ENCODE results near the gene RALGAPA2. TPM values are rescaled to one million over a fixed set of nuclear protein-coding genes. Genes with fewer than 3 reads are reported as not detected.

RALGAPA2 gene
- polyA plus RNA-seq, 1 of the 3 experiments (the other 2 are of a cell fraction) = 1.0 TPM

GRCh38 chr20:20736303-20736702 is 23.9 kb upstream of the RALGAPA2 start:
- H3F3A ChIP-seq (replicated peaks; ENCODE audit: insufficient read depth) = no peaks in the 10 kb centered on the region
- H3K27me3 ChIP-seq (ENCODE audit: insufficient read depth) = peaks cover 13% of the 10 kb centered on the region; the same call in 1 of the 2 replicates
- H3K27ac ChIP-seq (ENCODE audit: low read depth in 2 of 2, low read length in 1 of 2) = no peak overlapping the region
- no peaks in the 10 kb centered on the region for H3K9me3 ChIP-seq
- POLR2A ChIA-PET = no interaction called here
- H3K79me2 ChIP-seq (ENCODE audit: insufficient read depth) = no peaks in the 10 kb centered on the region
- CTCF ChIA-PET = interaction anchor here (0.9 kb wide), 1 partner anchor 89 kb away, joined by 3 read pairs; no protein-coding TSS in a partner anchor
- H3K9ac ChIP-seq = no peak overlapping the region
- H3K36me3 ChIP-seq (replicated peaks in 1 of 2; ENCODE audit: control insufficient read depth in 1 of 2, insufficient read depth in 2 of 2, low read length in 1 of 2) = no peaks in the 10 kb centered on the region
- H2AFZ ChIP-seq (ENCODE audit: low read depth) = no peak overlapping the region
- peaks cover 0 to 8% of the 10 kb centered on the region in 2 experiments; a peak in 1 of 4 replicates for H3K4me1 ChIP-seq (ENCODE audit: control insufficient read depth in 1 of 2, insufficient read depth in 2 of 2, low read depth in 1 of 2, low read length in 1 of 2)
- no peak for TF ChIP-seq FOXJ3 (CRISPR knock-in tag; IDR thresholded peaks at IDR 0.05)
- no peak for TF ChIP-seq SMC3 (IDR thresholded peaks at IDR 0.05; ENCODE audit: low read depth, low read length)
- no peak for TF ChIP-seq IRF3 (IDR thresholded peaks at IDR 0.05; ENCODE audit: low read depth, low read length)
- no peak for TF ChIP-seq RCOR1 (IDR thresholded peaks at IDR 0.05; ENCODE audit: low read length)
- no peak for TF ChIP-seq JUND (IDR thresholded peaks at IDR 0.05)
- TF ChIP-seq CHD2 (IDR thresholded peaks at IDR 0.05; ENCODE audit: low read length, partially characterized antibody) = no peak
- TF ChIP-seq MAX (IDR thresholded peaks at IDR 0.05; ENCODE audit: low read depth) = no peak
- no peak for TF ChIP-seq GABPA (IDR thresholded peaks at IDR 0.05; ENCODE audit: low read depth)
- no peak for TF ChIP-seq RAD21 (IDR thresholded peaks at IDR 0.05; ENCODE audit: low read length)
- no peak for TF ChIP-seq MXI1 (IDR thresholded peaks at IDR 0.05; ENCODE audit: low read depth, low read length)
- no peak for DNase-seq
- H4K20me1 ChIP-seq (ENCODE audit: insufficient read depth) = no peaks in the 10 kb centered on the region
- H3K4me3 ChIP-seq (ENCODE audit: low read depth in 2 of 2, low read length in 1 of 2) = no peak overlapping the region
- H3K9me2 ChIP-seq = no peaks in the 10 kb centered on the region
- no peak overlapping the region for H3K4me2 ChIP-seq
- WGBS (ENCODE audit: low lambda C conversion rate) = 20% methylated on average over 6 of the region's 6 CpGs

GRCh38 chr20:20734475-20734948 is 22.1 kb upstream of the RALGAPA2 start:
- TF ChIP-seq RFX5 (IDR thresholded peaks at IDR 0.05; ENCODE audit: low read length) (no peak), EZH2phosphoT487 (IDR thresholded peaks at IDR 0.05; ENCODE audit: borderline replicate concordance, low read depth) (no peak), TEAD4 (IDR thresholded peaks at IDR 0.05; ENCODE audit: borderline replicate concordance, insufficient read depth) (no peak)
- CTCF ChIA-PET = no interaction called here
- H3K4me2 ChIP-seq = no peak overlapping the region
- POLR2A ChIA-PET = no interaction called here
- no peak overlapping the region for H3K4me3 ChIP-seq (ENCODE audit: low read depth in 2 of 2, low read length in 1 of 2)
- 64% methylated on average over 3 of the region's 3 CpGs for WGBS (ENCODE audit: low lambda C conversion rate)
- H3K27ac ChIP-seq (ENCODE audit: low read depth in 2 of 2, low read length in 1 of 2) = no peak overlapping the region
- H4K20me1 ChIP-seq (ENCODE audit: insufficient read depth) = no peaks in the 10 kb centered on the region
- no peaks in the 10 kb centered on the region for H3K9me2 ChIP-seq
- H3K9me3 ChIP-seq = no peaks in the 10 kb centered on the region
- no peaks in the 10 kb centered on the region for H3K36me3 ChIP-seq (replicated peaks in 1 of 2; ENCODE audit: control insufficient read depth in 1 of 2, insufficient read depth in 2 of 2, low read length in 1 of 2)
- no peak overlapping the region for H3K9ac ChIP-seq
- no peaks in the 10 kb centered on the region for H3K79me2 ChIP-seq (ENCODE audit: insufficient read depth)
- H3K27me3 ChIP-seq (ENCODE audit: insufficient read depth) = peaks cover 6% of the 10 kb centered on the region; the same call in 1 of the 2 replicates
- no peaks in the 10 kb centered on the region for H3F3A ChIP-seq (replicated peaks; ENCODE audit: insufficient read depth)
- H3K4me1 ChIP-seq (ENCODE audit: control insufficient read depth in 1 of 2, insufficient read depth in 2 of 2, low read depth in 1 of 2, low read length in 1 of 2) = peaks cover 0 to 12% of the 10 kb centered on the region in 2 experiments; a peak in 1 of 4 replicates
- H2AFZ ChIP-seq (ENCODE audit: low read depth) = no peak overlapping the region; the same call in 1 of the 2 replicates
- no peak for DNase-seq
